Panc1 (cell line): ENCODE data around the gene OSGIN1. TPM values are rescaled to one million over a fixed set of nuclear protein-coding genes. Genes with fewer than 3 reads are reported as not detected.

Experiments
- ATAC-seq: fragments of 200-7000 bp; cut with Tn5 transposase; 2 replicates; pipeline ENCODE4 v1.9.1; 2020; ENCODE audit warnings: mild to moderate bottlenecking, moderate library complexity
- BruUV-seq: library from RNA; stranded (reverse); fragments of 400-500 nt; replicated peaks from 2 replicates; lab custom pipeline; 2021; lab: Mats Ljungman, UMichigan
- CTCF ChIA-PET: fragments of 300-600 bp; sonication (Branson Sonifier 250); formaldehyde crosslinking; loops from one replicate; lab custom pipeline; 2022; ENCODE audit warnings: antibody characterized with exemption; lab: Charles Lee
- POLR2A ChIA-PET: fragments of 300-600 bp; sonication (Branson Sonifier 250); formaldehyde crosslinking; loops from one replicate; lab custom pipeline; 2022; ENCODE audit warnings: antibody characterized with exemption; lab: Charles Lee
- DNase-seq: peaks from one replicate; pipeline ENCODE4 v3.0.0-alpha.2; 2010; ENCODE audit warnings: low read depth, low spot score
- H3K27ac ChIP-seq: 2 replicates; pipeline ENCODE4 v1.5.1; 2011; ENCODE audit warnings: mild to moderate bottlenecking, low read length, inconsistent platforms
- H3K27me3 ChIP-seq: fragments of 200-500 bp; sonication (Bioruptor generic); 2 replicates; pipeline ENCODE4 v1.6.0; 2014; ENCODE audit warnings: low read length, inconsistent platforms; ENCODE audit not compliant: control insufficient read depth, insufficient read depth
- H3K36me3 ChIP-seq: fragments of 200-500 bp; sonication (Bioruptor generic); 2 replicates; pipeline ENCODE4 v1.5.1; 2014; ENCODE audit warnings: inconsistent platforms, mild to moderate bottlenecking, low read length, moderate library complexity; ENCODE audit not compliant: control insufficient read depth, insufficient read depth
- H3K4me1 ChIP-seq: 2 replicates; pipeline ENCODE4 v1.5.1; 2011; ENCODE audit warnings: inconsistent platforms, mild to moderate bottlenecking, low read length, moderate library complexity; ENCODE audit not compliant: control insufficient read depth, insufficient read depth
- H3K4me3 ChIP-seq, 2 experiments: 2 replicates each; pipeline ENCODE4 v1.5.1; 2011 to 2012; ENCODE audit warnings: low read depth in 2 of 2, low read length in 2 of 2, mild to moderate bottlenecking in 2 of 2, inconsistent platforms in 1 of 2, moderate library complexity in 1 of 2
- H3K9me3 ChIP-seq: fragments of 200-500 bp; sonication (Bioruptor generic); 2 replicates; pipeline ENCODE4 v1.5.1; 2014; ENCODE audit warnings: low read depth, mild to moderate bottlenecking, inconsistent platforms, low read length, moderate library complexity; ENCODE audit not compliant: control insufficient read depth, insufficient read depth
- POLR2AphosphoS5 ChIP-seq: IDR thresholded peaks from 2 replicates; pipeline ENCODE4 v1.6.1; 2012; ENCODE audit warnings: mild to moderate bottlenecking, low read depth, low read length, moderate library complexity
- SIN3A ChIP-seq: IDR thresholded peaks from 2 replicates; pipeline ENCODE4 v1.6.1; 2012; ENCODE audit warnings: low read depth, mild to moderate bottlenecking, low read length, moderate library complexity, borderline replicate concordance; ENCODE audit not compliant: insufficient read depth
- TCF7L2 ChIP-seq: IDR thresholded peaks from 2 replicates; pipeline ENCODE4 v1.6.1; 2011; ENCODE audit warnings: mild to moderate bottlenecking, low read depth, low read length, inconsistent platforms
- in situ Hi-C: cut with HindIII; loops from 2 replicates; pipeline ENCODE4 v1.10.0; 2016; ENCODE audit warnings: low sequenced_read_pairs, low pct_unique_long_range_greater_than_20kb
- intact Hi-C: fragments of 100-400 bp; cut with micrococcal nuclease; formaldehyde crosslinking; loops from one replicate; pipeline ENCODE4 v1.10.0; 2022; ENCODE audit not compliant: unreplicated experiment
- total RNA-seq: library from RNA; stranded (reverse); gene quantifications from one replicate; pipeline ENCODE4 v1.2.1, GENCODE V29; 2021; ENCODE audit not compliant: unreplicated experiment
- TF ChIP-seq, protein P1 (sequence below), 2 experiments: IDR thresholded peaks; 2 replicates each; pipeline ENCODE4 v1.6.1; 2011 to 2012; ENCODE audit warnings: low read depth in 2 of 2, control low read depth in 1 of 2, low read length in 1 of 2, mild to moderate bottlenecking in 1 of 2, moderate library complexity in 1 of 2; ENCODE audit not compliant: insufficient read depth in 1 of 2
- TF ChIP-seq, protein P2 (sequence below): fragments of 450-650 bp; IDR thresholded peaks from 2 replicates; pipeline ENCODE4 v1.5.1; 2017; ENCODE audit warnings: mild to moderate bottlenecking

Gene OSGIN1
- total RNA-seq, 1 experiment from 2014 or later, result 4.9 TPM

DNA sequence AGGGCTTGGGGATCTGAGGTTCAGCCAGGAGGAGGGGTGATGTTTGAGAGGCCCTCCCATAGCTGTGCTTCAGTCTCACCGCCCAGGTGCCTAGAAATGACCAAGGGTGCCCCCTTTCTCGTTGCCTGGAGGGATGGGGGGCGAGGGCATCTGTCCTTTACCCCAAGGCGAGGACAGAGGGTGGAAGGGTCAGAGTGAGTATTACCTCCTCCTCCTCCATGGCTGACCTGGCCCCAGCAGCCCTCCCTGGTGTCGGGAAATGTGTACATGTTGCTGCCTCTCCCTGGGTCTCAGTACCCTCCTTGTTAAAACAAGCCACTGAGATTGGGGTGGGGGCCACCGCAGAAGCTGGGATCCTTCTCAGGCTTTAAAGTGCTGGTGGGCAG is 17.4 kb downstream of the OSGIN1 start:
- POLR2A ChIA-PET, result no interaction called here
- H3K27ac ChIP-seq, result no peak overlapping the region
- no peaks in the 10 kb centered on the region for H3K36me3 ChIP-seq
- CTCF ChIA-PET, result interaction anchor here (0.7 kb wide), 1 partner anchor 44 kb away, joined by 3 read pairs; no protein-coding TSS in a partner anchor
- in situ Hi-C loops (no loop called here), intact Hi-C loops (no loop called here)
- BruUV-seq, result no TSS peak
- no peaks in the 10 kb centered on the region for H3K27me3 ChIP-seq
- no peaks in the 10 kb centered on the region for H3K9me3 ChIP-seq
- no peaks in the 10 kb centered on the region for H3K4me1 ChIP-seq
- DNase-seq (no peak), ATAC-seq (no peak)
- TF ChIP-seq TCF7L2 (no peak), POLR2AphosphoS5 (no peak), SIN3A (no peak)
- TF ChIP-seq, protein P1, sequence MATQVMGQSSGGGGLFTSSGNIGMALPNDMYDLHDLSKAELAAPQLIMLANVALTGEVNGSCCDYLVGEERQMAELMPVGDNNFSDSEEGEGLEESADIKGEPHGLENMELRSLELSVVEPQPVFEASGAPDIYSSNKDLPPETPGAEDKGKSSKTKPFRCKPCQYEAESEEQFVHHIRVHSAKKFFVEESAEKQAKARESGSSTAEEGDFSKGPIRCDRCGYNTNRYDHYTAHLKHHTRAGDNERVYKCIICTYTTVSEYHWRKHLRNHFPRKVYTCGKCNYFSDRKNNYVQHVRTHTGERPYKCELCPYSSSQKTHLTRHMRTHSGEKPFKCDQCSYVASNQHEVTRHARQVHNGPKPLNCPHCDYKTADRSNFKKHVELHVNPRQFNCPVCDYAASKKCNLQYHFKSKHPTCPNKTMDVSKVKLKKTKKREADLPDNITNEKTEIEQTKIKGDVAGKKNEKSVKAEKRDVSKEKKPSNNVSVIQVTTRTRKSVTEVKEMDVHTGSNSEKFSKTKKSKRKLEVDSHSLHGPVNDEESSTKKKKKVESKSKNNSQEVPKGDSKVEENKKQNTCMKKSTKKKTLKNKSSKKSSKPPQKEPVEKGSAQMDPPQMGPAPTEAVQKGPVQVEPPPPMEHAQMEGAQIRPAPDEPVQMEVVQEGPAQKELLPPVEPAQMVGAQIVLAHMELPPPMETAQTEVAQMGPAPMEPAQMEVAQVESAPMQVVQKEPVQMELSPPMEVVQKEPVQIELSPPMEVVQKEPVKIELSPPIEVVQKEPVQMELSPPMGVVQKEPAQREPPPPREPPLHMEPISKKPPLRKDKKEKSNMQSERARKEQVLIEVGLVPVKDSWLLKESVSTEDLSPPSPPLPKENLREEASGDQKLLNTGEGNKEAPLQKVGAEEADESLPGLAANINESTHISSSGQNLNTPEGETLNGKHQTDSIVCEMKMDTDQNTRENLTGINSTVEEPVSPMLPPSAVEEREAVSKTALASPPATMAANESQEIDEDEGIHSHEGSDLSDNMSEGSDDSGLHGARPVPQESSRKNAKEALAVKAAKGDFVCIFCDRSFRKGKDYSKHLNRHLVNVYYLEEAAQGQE (IDR thresholded peaks at IDR 0.05; ENCODE audit: insufficient read depth in 1 of 2, low read depth in 2 of 2, low read length in 1 of 2), result no peak
- TF ChIP-seq, protein P2, sequence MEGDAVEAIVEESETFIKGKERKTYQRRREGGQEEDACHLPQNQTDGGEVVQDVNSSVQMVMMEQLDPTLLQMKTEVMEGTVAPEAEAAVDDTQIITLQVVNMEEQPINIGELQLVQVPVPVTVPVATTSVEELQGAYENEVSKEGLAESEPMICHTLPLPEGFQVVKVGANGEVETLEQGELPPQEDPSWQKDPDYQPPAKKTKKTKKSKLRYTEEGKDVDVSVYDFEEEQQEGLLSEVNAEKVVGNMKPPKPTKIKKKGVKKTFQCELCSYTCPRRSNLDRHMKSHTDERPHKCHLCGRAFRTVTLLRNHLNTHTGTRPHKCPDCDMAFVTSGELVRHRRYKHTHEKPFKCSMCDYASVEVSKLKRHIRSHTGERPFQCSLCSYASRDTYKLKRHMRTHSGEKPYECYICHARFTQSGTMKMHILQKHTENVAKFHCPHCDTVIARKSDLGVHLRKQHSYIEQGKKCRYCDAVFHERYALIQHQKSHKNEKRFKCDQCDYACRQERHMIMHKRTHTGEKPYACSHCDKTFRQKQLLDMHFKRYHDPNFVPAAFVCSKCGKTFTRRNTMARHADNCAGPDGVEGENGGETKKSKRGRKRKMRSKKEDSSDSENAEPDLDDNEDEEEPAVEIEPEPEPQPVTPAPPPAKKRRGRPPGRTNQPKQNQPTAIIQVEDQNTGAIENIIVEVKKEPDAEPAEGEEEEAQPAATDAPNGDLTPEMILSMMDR, result no peak
- no peak overlapping the region for H3K4me3 ChIP-seq

DNA sequence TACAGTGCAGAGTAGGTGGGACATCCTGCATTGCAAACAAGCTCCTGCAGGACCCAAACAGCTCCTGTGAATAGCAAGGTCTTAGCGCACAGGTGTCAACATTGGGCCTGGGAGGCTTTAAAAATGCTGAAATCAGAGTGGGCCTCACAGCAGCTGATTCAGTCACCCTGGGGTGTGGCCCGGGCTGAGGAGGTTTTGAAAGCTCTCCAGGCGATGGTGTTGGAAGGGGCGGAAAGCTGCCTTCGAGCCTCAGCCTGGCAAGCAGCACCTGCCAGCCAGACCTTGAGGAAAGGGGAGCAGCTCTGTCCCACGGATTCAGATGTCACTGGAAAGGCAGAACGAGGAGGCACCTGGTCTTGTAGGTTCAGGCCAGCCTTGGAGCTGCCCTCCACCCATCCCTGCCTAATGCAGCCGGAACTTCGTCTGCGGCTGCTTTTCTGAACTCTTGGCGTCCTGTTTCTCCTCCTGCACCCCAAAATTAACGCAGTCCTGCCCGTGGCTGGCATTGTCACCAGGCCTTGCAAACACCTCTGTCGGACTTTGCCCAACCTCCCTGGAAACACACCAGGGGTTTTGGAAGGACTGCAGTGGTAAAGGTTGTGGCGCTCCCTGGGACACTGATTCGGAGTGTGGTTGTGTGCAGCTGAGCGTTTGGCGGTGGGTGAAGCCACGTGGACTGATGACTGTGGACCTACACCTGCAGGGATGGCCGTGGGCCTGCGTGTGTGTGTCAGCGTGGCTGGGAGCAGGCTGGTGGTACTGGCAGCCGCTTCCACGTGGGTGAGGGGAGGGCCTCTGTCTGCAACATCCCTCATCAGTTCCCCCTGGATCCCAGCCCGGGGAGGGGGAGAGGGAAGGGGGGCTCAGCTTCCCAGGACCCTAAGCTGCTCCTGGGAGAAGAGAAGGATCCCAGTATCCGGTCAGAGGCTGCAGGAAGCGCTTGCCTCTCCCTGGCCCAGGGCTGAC is 18.4 kb downstream of the OSGIN1 start:
- intact Hi-C loops, result no loop called here
- H3K27ac ChIP-seq, result no peak overlapping the region
- no TSS peak for BruUV-seq
- POLR2A ChIA-PET, result no interaction called here
- H3K27me3 ChIP-seq, result no peaks in the 10 kb centered on the region
- CTCF ChIA-PET, result interaction anchor here (0.7 kb wide), 2 partner anchors 43 to 67 kb away, joined by 3 to 4 read pairs; no protein-coding TSS in a partner anchor
- TF ChIP-seq, protein P1 (IDR thresholded peaks at IDR 0.05; ENCODE audit: insufficient read depth in 1 of 2, low read depth in 2 of 2, low read length in 1 of 2), result no peak
- TF ChIP-seq TCF7L2 (no peak), SIN3A (no peak), POLR2AphosphoS5 (no peak)
- TF ChIP-seq, protein P2, result no peak
- H3K9me3 ChIP-seq, result no peaks in the 10 kb centered on the region
- ATAC-seq, result no peak
- no peaks in the 10 kb centered on the region for H3K4me1 ChIP-seq
- DNase-seq, result no peak
- in situ Hi-C loops, result no loop called here
- H3K36me3 ChIP-seq, result no peaks in the 10 kb centered on the region
- no peak overlapping the region for H3K4me3 ChIP-seq
